Measurements from ENCODE around the gene ACBD3.

GRCh38 chr1:226222686-226223085 is 36.1 kb upstream of the ACBD3 start:
- TF ChIP-seq, protein P1, sequence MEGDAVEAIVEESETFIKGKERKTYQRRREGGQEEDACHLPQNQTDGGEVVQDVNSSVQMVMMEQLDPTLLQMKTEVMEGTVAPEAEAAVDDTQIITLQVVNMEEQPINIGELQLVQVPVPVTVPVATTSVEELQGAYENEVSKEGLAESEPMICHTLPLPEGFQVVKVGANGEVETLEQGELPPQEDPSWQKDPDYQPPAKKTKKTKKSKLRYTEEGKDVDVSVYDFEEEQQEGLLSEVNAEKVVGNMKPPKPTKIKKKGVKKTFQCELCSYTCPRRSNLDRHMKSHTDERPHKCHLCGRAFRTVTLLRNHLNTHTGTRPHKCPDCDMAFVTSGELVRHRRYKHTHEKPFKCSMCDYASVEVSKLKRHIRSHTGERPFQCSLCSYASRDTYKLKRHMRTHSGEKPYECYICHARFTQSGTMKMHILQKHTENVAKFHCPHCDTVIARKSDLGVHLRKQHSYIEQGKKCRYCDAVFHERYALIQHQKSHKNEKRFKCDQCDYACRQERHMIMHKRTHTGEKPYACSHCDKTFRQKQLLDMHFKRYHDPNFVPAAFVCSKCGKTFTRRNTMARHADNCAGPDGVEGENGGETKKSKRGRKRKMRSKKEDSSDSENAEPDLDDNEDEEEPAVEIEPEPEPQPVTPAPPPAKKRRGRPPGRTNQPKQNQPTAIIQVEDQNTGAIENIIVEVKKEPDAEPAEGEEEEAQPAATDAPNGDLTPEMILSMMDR (IDR thresholded peaks at IDR 0.05) = no peak
- TF ChIP-seq POLR2A (IDR thresholded peaks at IDR 0.05) = no peak
